Vagina (tissue), 2 donors: ENCODE data around the gene RBM20. TPM values are rescaled to one million over a fixed set of nuclear protein-coding genes. Genes with fewer than 3 reads are reported as not detected.

Experiments used
- DNase-seq, 2 donors: peaks; one replicate each; pipeline ENCODE4 v3.0.0-alpha.2; 2017; ENCODE audit errors: extremely low spot score in 2 of 2
- H3K27ac ChIP-seq: fragments of 200-600 bp; sonication (generic); one replicate; pipeline ENCODE4 v1.5.1; 2019
- H3K27me3 ChIP-seq: fragments of 200-600 bp; sonication (generic); one replicate; pipeline ENCODE4 v1.5.1; 2019
- H3K36me3 ChIP-seq, 2 donors: fragments of 200-600 bp; sonication (generic); one replicate each; pipeline ENCODE4 v1.5.1; 2017 to 2019
- H3K4me1 ChIP-seq: fragments of 200-600 bp; sonication (generic); one replicate; pipeline ENCODE4 v1.5.1; 2019
- H3K4me3 ChIP-seq, 2 donors: fragments of 200-600 bp; sonication (generic); 1 replicate in 1 of 2; 2 replicates in 1 of 2; pipeline ENCODE4 v1.5.1; 2016 to 2019
- H3K9me3 ChIP-seq: fragments of 200-600 bp; sonication (generic); one replicate; pipeline ENCODE4 v1.5.1; 2019
- POLR2A ChIP-seq, 2 donors: fragments of 450-650 bp; IDR thresholded peaks; one replicate each; pipeline ENCODE4 v1.6.1; 2017; ENCODE audit warnings: antibody characterized with exemption in 2 of 2, mild to moderate bottlenecking in 2 of 2, moderate library complexity in 2 of 2
- POLR2AphosphoS5 ChIP-seq, 2 donors: sonication (generic); formaldehyde crosslinking; IDR thresholded peaks; one replicate each; pipeline ENCODE4 v1.9.0; 2017; ENCODE audit warnings: antibody characterized with exemption in 2 of 2, mild to moderate bottlenecking in 2 of 2, low read depth in 1 of 2; ENCODE audit not compliant: insufficient read depth in 1 of 2
- intact Hi-C: fragments of 100-400 bp; cut with DNase I; formaldehyde crosslinking; loops from one replicate; pipeline ENCODE4 v1.15.1; 2023
- total RNA-seq: library from RNA; depleted of rRNA; stranded (reverse); fragments of >200 nt; gene quantifications from one replicate; pipeline ENCODE4 v1.2.3, GENCODE V29; 2016
- TF ChIP-seq, protein P1 (sequence below), 3 experiments: fragments of 450-650 bp in 2 of 3; fragments of 200-600 bp in 1 of 3; sonication (generic) in 1 of 3; IDR thresholded peaks; one replicate each; pipeline ENCODE4 v1.5.1; 2017 to 2019; ENCODE audit warnings: antibody characterized with exemption in 3 of 3, mild to moderate bottlenecking in 2 of 3, moderate library complexity in 2 of 3

RBM20 gene
- total RNA-seq, 1 donor from 2014 or later, result 5.2 TPM

DNA sequence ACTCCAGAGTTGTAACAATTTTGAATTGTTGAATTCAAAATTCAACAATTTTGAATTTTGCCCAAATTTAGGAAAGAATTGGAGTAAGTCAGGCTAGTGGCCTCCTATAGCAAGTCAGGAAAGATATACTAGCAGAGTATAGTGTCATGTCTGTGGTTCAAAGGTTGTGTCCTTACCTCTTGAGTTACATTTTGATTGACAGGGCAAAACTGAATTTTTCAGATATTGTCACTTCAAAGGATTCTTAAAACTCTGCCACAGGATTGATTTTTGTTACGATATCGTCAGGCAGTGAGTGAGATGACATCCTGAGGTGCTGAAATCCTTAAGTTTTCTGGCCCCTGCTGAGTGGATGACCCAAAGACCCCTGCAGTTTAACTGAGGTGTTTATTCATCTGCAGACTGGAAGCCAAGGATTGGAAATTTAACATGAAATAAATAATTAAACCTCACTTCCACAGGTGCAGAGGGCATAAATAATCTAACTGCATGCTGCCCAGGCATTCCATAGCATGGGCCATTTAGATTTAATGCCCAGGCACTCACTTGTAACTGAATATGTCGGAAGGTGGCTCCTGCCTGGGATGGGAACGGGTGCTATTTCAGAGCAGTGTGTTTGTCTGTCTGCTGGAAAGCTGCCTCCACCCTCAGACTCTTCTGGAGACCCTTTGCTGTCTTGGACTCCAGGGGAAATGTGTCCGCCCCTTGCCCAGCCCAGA is 50.8 kb downstream of the RBM20 start:
- H3K27me3 ChIP-seq, result no peaks in the 10 kb centered on the region
- no peak overlapping the region for H3K4me3 ChIP-seq
- TF ChIP-seq POLR2AphosphoS5 (IDR thresholded peaks at IDR 0.05; ENCODE audit: insufficient read depth in 1 of 2, low read depth in 1 of 2), result no peak
- TF ChIP-seq, protein P1, sequence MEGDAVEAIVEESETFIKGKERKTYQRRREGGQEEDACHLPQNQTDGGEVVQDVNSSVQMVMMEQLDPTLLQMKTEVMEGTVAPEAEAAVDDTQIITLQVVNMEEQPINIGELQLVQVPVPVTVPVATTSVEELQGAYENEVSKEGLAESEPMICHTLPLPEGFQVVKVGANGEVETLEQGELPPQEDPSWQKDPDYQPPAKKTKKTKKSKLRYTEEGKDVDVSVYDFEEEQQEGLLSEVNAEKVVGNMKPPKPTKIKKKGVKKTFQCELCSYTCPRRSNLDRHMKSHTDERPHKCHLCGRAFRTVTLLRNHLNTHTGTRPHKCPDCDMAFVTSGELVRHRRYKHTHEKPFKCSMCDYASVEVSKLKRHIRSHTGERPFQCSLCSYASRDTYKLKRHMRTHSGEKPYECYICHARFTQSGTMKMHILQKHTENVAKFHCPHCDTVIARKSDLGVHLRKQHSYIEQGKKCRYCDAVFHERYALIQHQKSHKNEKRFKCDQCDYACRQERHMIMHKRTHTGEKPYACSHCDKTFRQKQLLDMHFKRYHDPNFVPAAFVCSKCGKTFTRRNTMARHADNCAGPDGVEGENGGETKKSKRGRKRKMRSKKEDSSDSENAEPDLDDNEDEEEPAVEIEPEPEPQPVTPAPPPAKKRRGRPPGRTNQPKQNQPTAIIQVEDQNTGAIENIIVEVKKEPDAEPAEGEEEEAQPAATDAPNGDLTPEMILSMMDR (IDR thresholded peaks at IDR 0.05), result no peak
- TF ChIP-seq POLR2A (IDR thresholded peaks at IDR 0.05), result no peak
- H3K4me1 ChIP-seq, result no peaks in the 10 kb centered on the region
- intact Hi-C loops, result no loop called here
- no peak overlapping the region for H3K27ac ChIP-seq
- H3K9me3 ChIP-seq, result no peaks in the 10 kb centered on the region
- no peaks in the 10 kb centered on the region for H3K36me3 ChIP-seq
- no peak for DNase-seq

DNA sequence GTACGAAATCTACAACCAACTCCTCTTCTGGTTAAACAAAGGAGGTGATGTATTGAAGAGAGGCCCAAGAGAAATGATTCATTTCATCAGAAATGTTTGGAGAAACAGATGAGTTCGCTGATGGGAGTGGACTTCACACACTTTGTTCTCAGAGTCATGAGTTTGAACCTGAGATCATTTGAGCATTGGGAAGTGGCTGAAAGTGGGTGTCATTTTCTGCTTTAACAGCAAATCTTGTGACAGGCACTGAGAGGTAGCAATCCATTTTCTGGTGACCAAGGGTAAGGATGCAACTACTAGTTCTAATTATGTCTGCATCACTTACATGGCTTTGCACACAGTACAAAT is 51.4 kb downstream of the RBM20 start:
- H3K27me3 ChIP-seq, result no peaks in the 10 kb centered on the region
- no peaks in the 10 kb centered on the region for H3K4me1 ChIP-seq
- TF ChIP-seq POLR2A (IDR thresholded peaks at IDR 0.05) (no peak), POLR2AphosphoS5 (IDR thresholded peaks at IDR 0.05; ENCODE audit: insufficient read depth in 1 of 2, low read depth in 1 of 2) (no peak)
- TF ChIP-seq, protein P1 (IDR thresholded peaks at IDR 0.05), result no peak
- no peak for DNase-seq
- H3K27ac ChIP-seq, result no peak overlapping the region
- no peaks in the 10 kb centered on the region for H3K9me3 ChIP-seq
- intact Hi-C loops, result no loop called here
- H3K4me3 ChIP-seq, result no peak overlapping the region
- H3K36me3 ChIP-seq, result no peaks in the 10 kb centered on the region

DNA sequence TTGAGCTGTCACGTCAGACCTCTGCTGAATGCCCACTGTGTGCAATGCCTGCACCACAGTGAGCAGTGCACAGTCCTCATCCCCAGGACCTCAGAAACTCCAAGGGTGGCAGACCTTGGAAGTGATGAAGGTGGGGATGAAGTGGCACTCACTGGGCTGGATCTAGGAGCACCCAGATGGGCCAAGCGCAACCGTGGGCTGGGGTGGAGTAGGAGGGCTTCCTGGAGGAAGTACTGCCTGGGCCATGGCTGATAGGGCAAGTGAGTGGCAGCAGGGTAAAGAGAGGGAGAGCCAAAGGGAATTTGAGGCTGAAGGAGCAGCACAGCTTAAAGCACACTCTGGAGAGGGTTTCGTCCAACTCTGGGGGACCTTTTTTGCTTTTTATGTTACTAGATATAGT is 52.3 kb downstream of the RBM20 start:
- no peak overlapping the region for H3K4me3 ChIP-seq
- H3K9me3 ChIP-seq, result no peaks in the 10 kb centered on the region
- no peak overlapping the region for H3K27ac ChIP-seq
- DNase-seq, result no peak
- no peaks in the 10 kb centered on the region for H3K36me3 ChIP-seq
- H3K4me1 ChIP-seq, result no peaks in the 10 kb centered on the region
- H3K27me3 ChIP-seq, result no peaks in the 10 kb centered on the region
- intact Hi-C loops, result no loop called here
- TF ChIP-seq POLR2AphosphoS5 (IDR thresholded peaks at IDR 0.05; ENCODE audit: insufficient read depth in 1 of 2, low read depth in 1 of 2) (no peak), POLR2A (IDR thresholded peaks at IDR 0.05) (no peak)
- TF ChIP-seq, protein P1 (IDR thresholded peaks at IDR 0.05), result no peak

DNA sequence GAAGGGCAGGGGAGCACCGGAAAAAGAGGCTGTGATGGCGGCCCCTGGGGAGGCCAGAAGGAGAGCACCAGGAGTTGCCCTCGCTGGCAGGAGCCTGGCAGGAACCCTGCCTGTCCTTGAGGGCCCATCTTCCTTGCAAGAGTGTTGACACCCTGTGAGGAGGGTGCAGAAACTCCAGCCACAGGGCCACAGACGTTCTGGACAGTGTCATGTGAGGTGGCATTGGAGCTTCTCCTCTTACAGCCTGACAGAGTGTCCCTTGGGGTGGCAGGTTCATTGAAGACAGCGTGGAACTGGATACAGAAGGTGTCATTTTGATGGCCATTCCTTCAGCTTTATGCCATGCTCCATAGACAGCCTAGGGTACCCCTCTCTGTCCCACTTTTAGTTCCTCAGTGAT is 54.2 kb downstream of the RBM20 start:
- Histone ChIP-seq H3K27ac (no peak overlapping the region), H3K27me3 (no peaks in the 10 kb centered on the region), H3K36me3 (no peaks in the 10 kb centered on the region), H3K4me1 (no peaks in the 10 kb centered on the region), H3K9me3 (no peaks in the 10 kb centered on the region), H3K4me3 (no peak overlapping the region)
- no peak for DNase-seq
- intact Hi-C loops, result no loop called here
- TF ChIP-seq POLR2AphosphoS5 (IDR thresholded peaks at IDR 0.05; ENCODE audit: insufficient read depth in 1 of 2, low read depth in 1 of 2), result no peak
- TF ChIP-seq, protein P1 (IDR thresholded peaks at IDR 0.05), result no peak
- no peak for TF ChIP-seq POLR2A (IDR thresholded peaks at IDR 0.05)

DNA sequence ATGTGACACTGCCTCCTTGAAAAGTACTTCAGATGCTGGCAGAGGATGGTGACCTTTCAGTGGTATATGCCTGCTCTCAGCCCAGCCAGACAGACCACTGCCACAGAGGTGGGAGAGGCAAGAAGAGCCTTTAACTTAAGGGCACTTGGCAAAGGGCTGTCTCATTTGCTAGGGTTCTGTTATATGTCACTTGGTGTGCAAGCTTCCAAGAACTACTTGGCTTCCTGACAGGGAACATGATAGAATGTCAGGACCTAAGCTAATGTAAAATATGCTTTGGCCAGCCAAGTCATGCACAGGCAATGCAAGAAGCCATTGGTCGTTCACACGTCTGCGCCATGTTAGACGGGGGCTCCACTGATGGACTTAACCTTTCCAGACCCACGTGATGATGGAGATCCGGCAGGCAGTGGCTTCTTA is 54.7 kb downstream of the RBM20 start:
- Histone ChIP-seq H3K36me3 (no peaks in the 10 kb centered on the region), H3K4me1 (no peaks in the 10 kb centered on the region), H3K9me3 (no peaks in the 10 kb centered on the region), H3K27ac (no peak overlapping the region), H3K4me3 (no peak overlapping the region), H3K27me3 (no peaks in the 10 kb centered on the region)
- DNase-seq, result no peak
- no peak for TF ChIP-seq POLR2A (IDR thresholded peaks at IDR 0.05)
- TF ChIP-seq POLR2AphosphoS5 (IDR thresholded peaks at IDR 0.05; ENCODE audit: insufficient read depth in 1 of 2, low read depth in 1 of 2), result no peak
- TF ChIP-seq, protein P1 (IDR thresholded peaks at IDR 0.05), result no peak
- intact Hi-C loops, result no loop called here
